Stomach (tissue), 4 donors: ENCODE results near the gene TSPAN14.

ENCODE experiments used
- CTCF ChIP-seq, 7 experiments: fragments of 450-650 bp in 4 of 7; fragments of 200-600 bp in 3 of 7; sonication (generic) in 3 of 7; IDR thresholded peaks; one replicate each; pipeline ENCODE4 v1.5.1; 2016 to 2019; ENCODE audit warnings: antibody characterized with exemption in 7 of 7, control low read depth in 2 of 7, mild to moderate bottlenecking in 1 of 7
- POLR2A ChIP-seq, 4 donors: fragments of 450-650 bp; IDR thresholded peaks; one replicate each; pipeline ENCODE4 v1.6.1; 2016; ENCODE audit warnings: antibody characterized with exemption in 4 of 4, control low read depth in 2 of 4, mild to moderate bottlenecking in 1 of 4, moderate library complexity in 1 of 4

GRCh38 chr10:80484243-80484642, 30.1 kb downstream of the TSPAN14 start:
- TF ChIP-seq CTCF (IDR thresholded peaks at IDR 0.05) (no peak), POLR2A (IDR thresholded peaks at IDR 0.05) (no peak)
